ENCODE results near the gene ATP1B3.
"Not testable (repeated sequence)": the region's sequence is repeated elsewhere in the genome, so short reads cannot be mapped to it uniquely, and the experiment has no call there.

ATP1B3 gene

DNA sequence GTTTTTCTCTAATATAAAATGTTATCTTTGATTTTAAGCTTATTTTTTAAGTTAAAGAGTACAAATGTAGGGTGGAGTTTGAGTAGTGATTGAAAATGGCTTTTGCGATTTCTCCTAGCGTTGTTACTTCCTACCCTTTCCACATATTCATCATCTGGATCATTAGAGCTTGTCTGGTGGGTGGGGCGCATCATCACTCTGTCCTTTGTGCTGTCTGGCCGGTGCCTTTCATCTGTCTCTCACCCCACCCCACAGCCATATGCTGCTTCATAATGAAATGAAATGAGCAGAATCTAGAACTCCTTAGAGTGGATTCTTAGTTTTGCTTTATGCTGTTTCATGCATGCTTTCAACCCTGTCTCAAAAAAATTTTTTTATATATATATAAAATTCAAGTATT is 44.3 kb downstream of the ATP1B3 start:
- peaks cover 4% of the 10 kb centered on the region for H3K36me3 ChIP-seq
- H3K4me1 ChIP-seq (ENCODE audit: control insufficient read depth in 1 of 2, insufficient read depth in 1 of 2, low read depth in 1 of 2, low read length in 1 of 2), result no peaks in the 10 kb centered on the region

DNA sequence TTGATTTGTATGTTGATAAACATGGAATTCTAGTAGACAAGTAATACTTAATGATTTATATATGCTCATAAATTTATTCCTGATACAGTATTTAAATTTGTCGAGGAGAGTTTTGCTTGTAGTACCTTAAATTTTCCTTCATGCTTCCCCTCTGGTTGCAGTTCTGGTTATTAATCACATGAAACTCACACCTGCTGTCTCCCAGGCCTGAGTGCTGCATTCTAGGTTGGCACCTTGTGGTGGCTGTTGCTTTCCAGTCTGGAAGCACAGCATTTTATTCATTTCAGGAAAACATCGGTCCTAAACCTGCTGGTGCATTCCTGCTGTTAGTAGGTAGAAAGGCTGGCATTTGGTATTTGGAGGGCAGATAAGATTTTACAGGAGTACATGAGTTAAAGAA is 44.9 kb downstream of the ATP1B3 start:
- H3K36me3 ChIP-seq, result peaks cover 4% of the 10 kb centered on the region
- H3K4me1 ChIP-seq (ENCODE audit: control insufficient read depth in 1 of 2, insufficient read depth in 1 of 2, low read depth in 1 of 2, low read length in 1 of 2), result no peaks in the 10 kb centered on the region
- no peak overlapping the region for H3K4me3 ChIP-seq (ENCODE audit: low read depth in 1 of 2, low read length in 1 of 2)
- H3K27ac ChIP-seq, result no peak overlapping the region
- no peaks in the 10 kb centered on the region for H3K27me3 ChIP-seq
- TF ChIP-seq, protein P1, sequence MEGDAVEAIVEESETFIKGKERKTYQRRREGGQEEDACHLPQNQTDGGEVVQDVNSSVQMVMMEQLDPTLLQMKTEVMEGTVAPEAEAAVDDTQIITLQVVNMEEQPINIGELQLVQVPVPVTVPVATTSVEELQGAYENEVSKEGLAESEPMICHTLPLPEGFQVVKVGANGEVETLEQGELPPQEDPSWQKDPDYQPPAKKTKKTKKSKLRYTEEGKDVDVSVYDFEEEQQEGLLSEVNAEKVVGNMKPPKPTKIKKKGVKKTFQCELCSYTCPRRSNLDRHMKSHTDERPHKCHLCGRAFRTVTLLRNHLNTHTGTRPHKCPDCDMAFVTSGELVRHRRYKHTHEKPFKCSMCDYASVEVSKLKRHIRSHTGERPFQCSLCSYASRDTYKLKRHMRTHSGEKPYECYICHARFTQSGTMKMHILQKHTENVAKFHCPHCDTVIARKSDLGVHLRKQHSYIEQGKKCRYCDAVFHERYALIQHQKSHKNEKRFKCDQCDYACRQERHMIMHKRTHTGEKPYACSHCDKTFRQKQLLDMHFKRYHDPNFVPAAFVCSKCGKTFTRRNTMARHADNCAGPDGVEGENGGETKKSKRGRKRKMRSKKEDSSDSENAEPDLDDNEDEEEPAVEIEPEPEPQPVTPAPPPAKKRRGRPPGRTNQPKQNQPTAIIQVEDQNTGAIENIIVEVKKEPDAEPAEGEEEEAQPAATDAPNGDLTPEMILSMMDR (IDR thresholded peaks at IDR 0.05), result no peak
- no peaks in the 10 kb centered on the region for H3K9me3 ChIP-seq

More for the DNA sequence above, 44.3 kb downstream of the ATP1B3 start:
- H3K27me3 ChIP-seq, result no peaks in the 10 kb centered on the region
- TF ChIP-seq, protein P1 (IDR thresholded peaks at IDR 0.05), result no peak
- H3K27ac ChIP-seq, result no peak overlapping the region
- H3K4me3 ChIP-seq (ENCODE audit: low read depth in 1 of 2, low read length in 1 of 2), result no peak overlapping the region
- H3K9me3 ChIP-seq, result no peaks in the 10 kb centered on the region

DNA sequence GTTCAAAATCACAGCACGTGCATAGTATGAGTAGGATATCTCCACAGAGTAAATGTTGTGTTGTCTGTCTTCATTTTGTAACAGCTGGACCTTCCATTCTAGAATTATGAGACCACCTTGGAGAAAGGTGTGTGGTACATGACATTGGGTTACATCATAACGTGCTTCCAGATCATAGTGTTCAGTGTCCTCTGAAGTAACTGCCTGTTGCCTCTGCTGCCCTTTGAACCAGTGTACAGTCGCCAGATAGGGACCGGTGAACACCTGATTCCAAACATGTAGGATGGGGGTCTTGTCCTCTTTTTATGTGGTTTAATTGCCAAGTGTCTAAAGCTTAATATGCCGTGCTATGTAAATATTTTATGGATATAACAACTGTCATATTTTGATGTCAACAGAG is 49.2 kb downstream of the ATP1B3 start:
- not testable (repeated sequence) for H3K4me3 ChIP-seq (ENCODE audit: low read depth in 1 of 2, low read length in 1 of 2); H3K27ac ChIP-seq; H3K4me1 ChIP-seq (ENCODE audit: control insufficient read depth in 1 of 2, insufficient read depth in 1 of 2, low read depth in 1 of 2, low read length in 1 of 2); H3K27me3 ChIP-seq; H3K36me3 ChIP-seq; H3K9me3 ChIP-seq

DNA sequence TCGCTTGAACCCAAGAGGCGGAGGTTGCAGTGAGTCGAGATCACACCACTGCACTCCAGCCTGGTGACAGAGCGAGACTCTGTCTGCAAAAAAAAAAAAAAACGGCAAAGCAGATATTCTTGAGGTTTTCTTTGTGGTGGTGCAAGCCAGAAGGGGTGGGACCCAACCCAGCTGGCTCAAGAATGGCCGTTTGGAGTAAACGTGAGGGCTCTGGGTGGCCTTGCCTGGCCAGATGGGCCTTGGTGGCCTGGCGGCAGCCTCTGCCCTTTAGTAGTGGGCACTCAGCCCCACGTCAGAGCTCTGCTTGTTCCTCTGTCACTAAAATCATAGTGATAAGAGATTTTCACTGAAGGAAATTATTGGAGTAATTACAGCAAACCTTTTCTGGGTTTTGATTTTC is 50.5 kb downstream of the ATP1B3 start:
- H3K4me3 ChIP-seq (ENCODE audit: low read depth in 1 of 2, low read length in 1 of 2), result no peak overlapping the region
- H3K36me3 ChIP-seq, result no peaks in the 10 kb centered on the region
- H3K9me3 ChIP-seq, result no peaks in the 10 kb centered on the region
- no peak overlapping the region for H3K27ac ChIP-seq
- H3K27me3 ChIP-seq, result no peaks in the 10 kb centered on the region
- TF ChIP-seq, protein P1 (IDR thresholded peaks at IDR 0.05), result no peak
- H3K4me1 ChIP-seq (ENCODE audit: control insufficient read depth in 1 of 2, insufficient read depth in 1 of 2, low read depth in 1 of 2, low read length in 1 of 2), result no peaks in the 10 kb centered on the region

DNA sequence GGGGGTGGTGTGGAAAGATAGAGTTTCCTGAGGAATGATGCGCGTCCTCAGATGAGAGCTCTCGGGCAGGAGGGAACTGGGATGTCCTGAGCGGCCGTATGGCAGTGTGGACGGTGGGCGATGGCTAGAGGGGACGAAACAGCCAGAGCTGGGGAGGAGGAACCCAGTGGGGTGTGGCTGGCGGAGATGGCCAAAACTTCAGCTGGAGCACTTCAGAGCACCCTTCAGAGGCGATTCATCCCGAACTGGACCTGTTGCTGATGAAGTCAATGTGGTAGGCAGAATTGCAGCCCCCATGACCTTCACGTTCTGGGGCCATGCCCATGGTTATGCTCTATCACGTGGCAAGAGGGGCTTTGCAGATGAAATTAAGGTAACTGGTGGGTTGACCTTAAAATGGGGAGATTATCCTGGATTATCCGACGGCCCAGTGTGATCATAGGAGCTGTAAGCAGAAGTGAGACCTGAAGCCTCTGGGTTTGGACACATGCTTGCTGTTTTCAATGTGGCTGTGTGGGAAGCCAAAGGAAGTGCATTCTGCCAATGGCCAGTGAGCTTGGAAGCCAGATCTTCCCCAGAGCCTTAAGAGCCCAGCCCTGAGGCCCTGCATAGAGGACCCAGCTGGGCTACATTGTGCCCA is 52.3 kb downstream of the ATP1B3 start:
- Histone ChIP-seq H3K9me3 (no peaks in the 10 kb centered on the region), H3K4me3 (ENCODE audit: low read depth in 1 of 2, low read length in 1 of 2) (no peak overlapping the region), H3K4me1 (ENCODE audit: control insufficient read depth in 1 of 2, insufficient read depth in 1 of 2, low read depth in 1 of 2, low read length in 1 of 2) (no peaks in the 10 kb centered on the region), H3K27me3 (no peaks in the 10 kb centered on the region), H3K36me3 (no peaks in the 10 kb centered on the region), H3K27ac (no peak overlapping the region)
- TF ChIP-seq, protein P1 (IDR thresholded peaks at IDR 0.05), result no peak

DNA sequence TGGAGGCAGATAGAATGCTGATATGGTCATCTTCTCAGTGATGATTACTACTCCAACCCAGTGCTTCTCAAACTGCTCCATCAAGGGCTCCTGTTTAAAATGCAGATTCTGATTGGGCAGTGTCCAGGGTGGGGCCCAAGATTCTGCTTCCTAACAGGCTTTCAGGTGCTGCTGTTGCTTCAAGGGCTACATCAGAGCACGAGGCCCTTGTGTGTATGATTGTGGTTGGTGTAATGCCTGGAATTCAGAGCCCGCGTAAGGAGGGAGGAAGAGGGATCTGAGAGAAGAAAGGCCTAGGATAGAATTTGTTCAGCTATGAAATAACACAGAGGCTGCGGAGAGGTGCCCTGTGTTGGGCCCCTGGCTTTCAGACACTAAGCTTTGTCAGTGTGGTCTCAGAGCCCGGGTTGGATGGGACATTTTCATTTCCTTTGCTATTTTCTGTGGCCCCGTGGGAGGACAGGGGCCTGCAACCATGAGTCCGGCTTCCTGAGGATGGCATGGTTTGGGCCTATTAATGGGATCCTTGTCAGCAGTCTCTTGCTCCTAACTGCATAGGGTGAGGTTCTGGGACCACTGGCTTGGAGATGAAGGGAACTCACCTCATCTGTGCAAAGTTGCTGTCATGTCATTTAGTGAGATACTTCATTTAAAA is 53.0 kb downstream of the ATP1B3 start:
- Histone ChIP-seq H3K9me3 (no peaks in the 10 kb centered on the region), H3K4me3 (ENCODE audit: low read depth in 1 of 2, low read length in 1 of 2) (no peak overlapping the region)

More for the DNA sequence above, 53.0 kb downstream of the ATP1B3 start:
- no peaks in the 10 kb centered on the region for H3K36me3 ChIP-seq
- no peaks in the 10 kb centered on the region for H3K4me1 ChIP-seq (ENCODE audit: control insufficient read depth in 1 of 2, insufficient read depth in 1 of 2, low read depth in 1 of 2, low read length in 1 of 2)
- H3K27me3 ChIP-seq, result no peaks in the 10 kb centered on the region
- no peak overlapping the region for H3K27ac ChIP-seq
- TF ChIP-seq, protein P1 (IDR thresholded peaks at IDR 0.05), result no peak

Data from neutrophil (primary cell).